H1 (cell line): ENCODE results near the gene GALNT6. TPM values are rescaled to one million over a fixed set of nuclear protein-coding genes. Genes with fewer than 3 reads are reported as not detected.

Source experiments
- CTCF ChIA-PET: fragments of 300-600 bp; sonication (Branson Sonifier 250); formaldehyde crosslinking; loops from one replicate; lab custom pipeline; 2021; ENCODE audit not compliant: partially characterized antibody; lab: Charles Lee
- POLR2A ChIA-PET: fragments of 300-600 bp; sonication (Branson Sonifier 250); formaldehyde crosslinking; loops from one replicate; lab custom pipeline; 2021; ENCODE audit warnings: inconsistent platforms; ENCODE audit not compliant: partially characterized antibody; lab: Charles Lee
- DNase-seq, 2 experiments: peaks; one replicate each; pipeline versions ENCODE4 v3.0.0 to v3.0.0-alpha.2; 2010 to 2022; ENCODE audit warnings: low spot score in 2 of 2, low read depth in 1 of 2, mixed read lengths in 1 of 2
- FAIRE-seq: peaks from 2 replicates; lab custom pipeline; 2011; peaks lifted over from hg19 to GRCh38; lab: Jason Lieb, UNC
- H2AFZ ChIP-seq: 2 replicates; pipeline ENCODE4 v1.8.1; 2012; ENCODE audit warnings: low read length, inconsistent platforms
- H2AK5ac ChIP-seq: 2 replicates; pipeline ENCODE4 v1.6.1; 2013; ENCODE audit warnings: low read depth, low read length
- H2BK120ac ChIP-seq: replicated peaks from 2 replicates; pipeline ENCODE3; 2013; ENCODE audit warnings: low read depth, low read length, inconsistent platforms
- H2BK12ac ChIP-seq: 2 replicates; pipeline ENCODE4 v1.6.1; 2013; ENCODE audit warnings: low read depth, low read length
- H2BK15ac ChIP-seq: 2 replicates; pipeline ENCODE4 v1.6.1; 2013; ENCODE audit warnings: low read length
- H2BK20ac ChIP-seq: 2 replicates; pipeline ENCODE4 v1.6.1; 2013; ENCODE audit warnings: low read length
- H2BK5ac ChIP-seq: 2 replicates; pipeline ENCODE4 v1.6.1; 2013; ENCODE audit warnings: low read depth, low read length
- H3K14ac ChIP-seq: 2 replicates; pipeline ENCODE4 v1.6.1; 2013; ENCODE audit warnings: inconsistent platforms; ENCODE audit not compliant: insufficient read length
- H3K18ac ChIP-seq: 2 replicates; pipeline ENCODE4 v1.6.1; 2013; ENCODE audit warnings: low read length; ENCODE audit errors: extremely low read depth
- H3K23ac ChIP-seq: 2 replicates; pipeline ENCODE4 v1.6.1; 2013; ENCODE audit warnings: inconsistent platforms; ENCODE audit not compliant: insufficient read length
- H3K23me2 ChIP-seq: 2 replicates; pipeline ENCODE4 v1.6.1; 2013; ENCODE audit warnings: low read depth, low read length
- H3K27ac ChIP-seq: 2 replicates; pipeline ENCODE4 v1.6.1; 2011; ENCODE audit warnings: low read depth, low read length, inconsistent platforms
- H3K27me3 ChIP-seq, 4 experiments: replicated peaks in 1 of 4; 1 replicate in 1 of 4; 2 replicates in 3 of 4; pipeline versions ENCODE4 v1.6.1 to v1.8.1; 2011 to 2013; ENCODE audit warnings: low read length in 3 of 4, mild to moderate bottlenecking in 3 of 4, inconsistent platforms in 2 of 4, mixed read lengths in 2 of 4, moderate library complexity in 1 of 4; ENCODE audit not compliant: control insufficient read depth in 3 of 4, insufficient read depth in 3 of 4; ENCODE audit errors: extremely low read depth in 1 of 4
- H3K36me3 ChIP-seq, 4 experiments: 2 replicates each; pipeline versions ENCODE4 v1.6.1 to v1.8.1; 2011 to 2013; ENCODE audit warnings: mild to moderate bottlenecking in 4 of 4, low read length in 3 of 4, moderate library complexity in 2 of 4, control low read depth in 1 of 4, inconsistent platforms in 1 of 4; ENCODE audit not compliant: insufficient read depth in 4 of 4, control insufficient read depth in 2 of 4
- H3K4ac ChIP-seq: replicated peaks from 2 replicates; pipeline ENCODE3; 2013; ENCODE audit warnings: low read length, low read depth, mixed read lengths, inconsistent platforms; ENCODE audit not compliant: insufficient read length
- H3K4me1 ChIP-seq, 4 experiments: replicated peaks in 1 of 4; 1 replicate in 1 of 4; 2 replicates in 3 of 4; pipeline versions ENCODE4 v1.6.1 to v1.8.1; 2011 to 2013; ENCODE audit warnings: low read length in 3 of 4, inconsistent platforms in 2 of 4, mixed read lengths in 1 of 4; ENCODE audit not compliant: insufficient read depth in 4 of 4, control insufficient read depth in 3 of 4
- H3K4me2 ChIP-seq, 2 experiments: 2 replicates each; pipeline versions ENCODE4 v1.6.1 to v1.8.1; 2011 to 2013; ENCODE audit warnings: low read depth in 2 of 2, low read length in 2 of 2, control low read depth in 1 of 2, inconsistent platforms in 1 of 2, mild to moderate bottlenecking in 1 of 2; ENCODE audit not compliant: insufficient read depth in 1 of 2
- H3K4me3 ChIP-seq, 4 experiments: fragments of 200-600, 300-600 bp in 1 of 4; sonication (generic), shearing (Covaris generic), sonication (Bioruptor Twin) in 1 of 4; 2 replicates each; pipeline versions ENCODE4 v1.5.1 to v1.8.1; 2011 to 2016; ENCODE audit warnings: low read length in 4 of 4, low read depth in 3 of 4, control low read depth in 2 of 4, inconsistent platforms in 2 of 4, mild to moderate bottlenecking in 2 of 4, mixed read lengths in 1 of 4, moderate library complexity in 1 of 4; ENCODE audit not compliant: insufficient read depth in 2 of 4; ENCODE audit errors: extremely low read depth in 1 of 4
- H3K56ac ChIP-seq: replicated peaks from 2 replicates; pipeline ENCODE3; 2013; ENCODE audit warnings: low read depth, mild to moderate bottlenecking, mixed read lengths, low read length, inconsistent platforms; ENCODE audit not compliant: insufficient read length
- H3K79me1 ChIP-seq: 2 replicates; pipeline ENCODE4 v1.6.1; 2013; ENCODE audit warnings: low read depth, low read length, control low read depth
- H3K79me2 ChIP-seq, 2 experiments: 2 replicates each; pipeline versions ENCODE4 v1.6.1 to v1.8.1; 2012 to 2013; ENCODE audit warnings: low read length in 2 of 2, mild to moderate bottlenecking in 2 of 2, inconsistent platforms in 1 of 2; ENCODE audit not compliant: insufficient read depth in 2 of 2, control insufficient read depth in 1 of 2
- H3K9ac ChIP-seq, 4 experiments: replicated peaks in 1 of 4; 1 replicate in 1 of 4; 2 replicates in 3 of 4; pipeline versions ENCODE4 v1.6.1 to v1.8.1; 2011 to 2013; ENCODE audit warnings: low read depth in 3 of 4, low read length in 3 of 4, control low read depth in 2 of 4, mild to moderate bottlenecking in 2 of 4, moderate library complexity in 2 of 4, inconsistent platforms in 1 of 4; ENCODE audit errors: extremely low read depth in 1 of 4
- H3K9me3 ChIP-seq, 2 experiments: 2 replicates each; pipeline versions ENCODE4 v1.6.1 to v1.8.1; 2012 to 2013; ENCODE audit warnings: mild to moderate bottlenecking in 2 of 2, moderate library complexity in 2 of 2, control low read depth in 1 of 2, inconsistent platforms in 1 of 2, low read depth in 1 of 2, low read length in 1 of 2, mixed read lengths in 1 of 2; ENCODE audit not compliant: insufficient read depth in 2 of 2
- H4K20me1 ChIP-seq, 2 experiments: replicated peaks in 1 of 2; 2 replicates each; pipeline versions ENCODE3 to v1.8.1; 2011 to 2013; ENCODE audit warnings: inconsistent platforms in 2 of 2, low read length in 2 of 2, mild to moderate bottlenecking in 1 of 2; ENCODE audit not compliant: insufficient read depth in 2 of 2, control insufficient read depth in 1 of 2
- H4K5ac ChIP-seq: 2 replicates; pipeline ENCODE4 v1.6.1; 2013; ENCODE audit warnings: low read length, low read depth, mixed read lengths, inconsistent platforms; ENCODE audit not compliant: insufficient read length
- H4K8ac ChIP-seq: 2 replicates; pipeline ENCODE4 v1.8.0; 2013; ENCODE audit warnings: mild to moderate bottlenecking, moderate library complexity, low read length, inconsistent platforms; ENCODE audit not compliant: insufficient read depth; ENCODE audit errors: extremely low read depth
- H4K91ac ChIP-seq: replicated peaks from 2 replicates; pipeline ENCODE3; 2013; ENCODE audit warnings: low read length, mixed read lengths, inconsistent platforms; ENCODE audit not compliant: insufficient read length
- ATF3 ChIP-seq: IDR thresholded peaks from 2 replicates; pipeline ENCODE4 v1.6.1; 2011; ENCODE audit warnings: low read depth, mild to moderate bottlenecking, low read length; ENCODE audit not compliant: insufficient read depth
- EGR1 ChIP-seq: IDR thresholded peaks from 2 replicates; pipeline ENCODE4 v1.6.1; 2011; ENCODE audit warnings: low read depth, low read length, borderline replicate concordance
- EZH2 ChIP-seq: fragments of 200-600 bp; sonication (generic); IDR thresholded peaks from 2 replicates; pipeline ENCODE4 v1.7.1; 2012; ENCODE audit warnings: low read depth, mild to moderate bottlenecking, moderate library complexity, low read length, inconsistent platforms; ENCODE audit not compliant: severe bottlenecking
- SIX5 ChIP-seq: IDR thresholded peaks from 2 replicates; pipeline ENCODE4 v1.6.1; 2011; ENCODE audit warnings: mild to moderate bottlenecking, low read depth, low read length
- polyA plus RNA-seq, 7 experiments: library from polyadenylated mRNA; depleted of rRNA in 3 of 7; stranded (reverse) in 5 of 7; unstranded in 2 of 7; fragments of >200 nt in 5 of 7; fragments of 200-250 nt in 2 of 7; gene quantifications; 1 replicate in 5 of 7; 2 replicates in 1 of 7; 4 replicates in 1 of 7; pipeline versions ENCODE4 v1.2.1 to v1.2.3, GENCODE V29; 2011 to 2013; ENCODE audit warnings: missing spikeins in 2 of 7, mixed read lengths in 2 of 7
- total RNA-seq: library from RNA; stranded (reverse); fragmentation: NEBNext Ultra II Directional; extraction: Animal tissue kit (Norgen Biotek cat#: 25700); gene quantifications from 2 replicates; pipeline ENCODE4 v1.2.1, GENCODE V29; 2021

The GALNT6 gene
- total and polyA plus RNA-seq, 2 of the 8 experiments (the other 6 are each of a cell fraction or from before 2014, with no cell fraction given): 5.8 to 10.7 TPM

DNA sequence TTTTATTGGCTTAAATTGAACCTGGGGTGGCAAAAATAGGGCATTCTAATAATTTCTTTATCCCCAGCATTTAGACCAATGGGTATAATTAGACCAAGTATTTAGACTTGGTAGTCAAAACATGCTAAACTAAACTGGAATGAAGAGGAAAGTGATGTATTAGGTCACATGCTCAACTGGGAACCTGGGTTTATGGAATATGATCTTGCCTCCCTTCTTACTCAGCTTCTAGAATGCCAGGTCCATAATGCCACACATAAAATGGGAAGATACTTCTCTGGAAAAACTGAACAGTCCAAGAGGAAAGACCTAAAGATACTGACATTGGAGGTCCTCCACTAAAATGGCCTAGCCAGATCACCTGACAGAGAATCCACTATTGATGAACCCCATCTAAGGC lies 61.0 kb downstream of the GALNT6 start:
- H2BK15ac ChIP-seq: no peak overlapping the region
- no peak overlapping the region for H2BK5ac ChIP-seq
- H3K27ac ChIP-seq: no peak overlapping the region
- no peak overlapping the region for H4K91ac ChIP-seq
- no peaks in the 10 kb centered on the region for H3K4me1 ChIP-seq
- POLR2A ChIA-PET: no interaction called here
- H4K8ac ChIP-seq: no peak overlapping the region
- no peaks in the 10 kb centered on the region for H3K9me3 ChIP-seq
- H3K4me3 ChIP-seq: no peak overlapping the region
- H3K56ac ChIP-seq: no peak overlapping the region
- no peak overlapping the region for H3K14ac ChIP-seq
- no peaks in the 10 kb centered on the region for H4K20me1 ChIP-seq
- CTCF ChIA-PET: interaction anchor here (1.0 kb wide), 1 partner anchor 11 kb away, joined by 6 read pairs; no protein-coding TSS in a partner anchor
- H3K23ac ChIP-seq: no peak overlapping the region
- no peak overlapping the region for H3K18ac ChIP-seq
- no peak overlapping the region for H4K5ac ChIP-seq
- no peak overlapping the region for H2AK5ac ChIP-seq
- no peak overlapping the region for H3K4me2 ChIP-seq
- no peak overlapping the region for H2AFZ ChIP-seq
- H3K79me2 ChIP-seq: no peaks in the 10 kb centered on the region
- H2BK12ac ChIP-seq: no peak overlapping the region
- no peaks in the 10 kb centered on the region for H3K79me1 ChIP-seq
- no peak overlapping the region for H3K4ac ChIP-seq
- H2BK20ac ChIP-seq: no peak overlapping the region
- DNase-seq: no peak
- H3K9ac ChIP-seq: no peak overlapping the region
- H3K23me2 ChIP-seq: no peaks in the 10 kb centered on the region
- H2BK120ac ChIP-seq: no peak overlapping the region
- no peaks in the 10 kb centered on the region for H3K27me3 ChIP-seq
- FAIRE-seq: no peak
- no peaks in the 10 kb centered on the region for H3K36me3 ChIP-seq
- TF ChIP-seq ATF3 (no peak), SIX5 (no peak), EZH2 (no peak), EGR1 (no peak)
